Transverse colon (tissue), 4 donors: ENCODE data around the gene DRG2. TPM values are rescaled to one million over a fixed set of nuclear protein-coding genes. Genes with fewer than 3 reads are reported as not detected.

Experiments
- DNase-seq: peaks from one replicate; pipeline ENCODE4 v3.0.0-alpha.2; 2019
- H3K27ac ChIP-seq, 4 donors: fragments of 200-600 bp; sonication (generic); 2 replicates each; pipeline ENCODE4 v1.5.1; 2016 to 2018; ENCODE audit warnings: inconsistent platforms in 4 of 4
- H3K27me3 ChIP-seq: fragments of 200-600 bp; sonication (generic); 2 replicates; pipeline ENCODE4 v1.5.1; 2017; ENCODE audit warnings: inconsistent platforms
- H3K36me3 ChIP-seq, 4 donors: fragments of 200-600 bp; sonication (generic); 2 replicates each; pipeline ENCODE4 v1.5.1; 2017 to 2019; ENCODE audit warnings: inconsistent platforms in 4 of 4
- H3K4me1 ChIP-seq, 4 donors: fragments of 200-600 bp; sonication (generic); 2 replicates each; pipeline ENCODE4 v1.5.1; 2017 to 2020; ENCODE audit warnings: inconsistent platforms in 4 of 4
- H3K4me3 ChIP-seq, 4 donors: fragments of 200-600 bp; sonication (generic); 1 replicate in 1 of 4; 2 replicates in 3 of 4; pipeline versions ENCODE4 v1.5.1 to v1.6.1; 2017 to 2019; ENCODE audit warnings: inconsistent platforms in 4 of 4
- H3K9me3 ChIP-seq, 2 donors: fragments of 200-600 bp; sonication (generic); 2 replicates each; pipeline ENCODE4 v1.5.1; 2017 to 2019; ENCODE audit warnings: inconsistent platforms in 2 of 2
- EP300 ChIP-seq: sonication (generic); formaldehyde crosslinking; IDR thresholded peaks from one replicate; pipeline ENCODE4 v1.6.1; 2017; ENCODE audit warnings: antibody characterized with exemption, low read depth
- POLR2A ChIP-seq: fragments of 450-650 bp; IDR thresholded peaks from one replicate; pipeline ENCODE4 v1.6.1; 2016; ENCODE audit warnings: antibody characterized with exemption, mild to moderate bottlenecking, moderate library complexity
- POLR2AphosphoS5 ChIP-seq, 3 donors: sonication (generic); formaldehyde crosslinking; IDR thresholded peaks; one replicate each; pipeline ENCODE4 v1.6.1; 2016; ENCODE audit warnings: antibody characterized with exemption in 3 of 3
- WGBS, 2 donors: methylation state at CpG; one replicate each; pipeline ENCODE4 v1.1.5; 2018; ENCODE audit warnings: low coverage in 1 of 2; 5-methylcytosine and 5-hydroxymethylcytosine counted together
- in situ Hi-C, 4 donors: fragments of 200-750 bp; cut with MboI; loops; one replicate each; pipeline versions ENCODE4 v1.15.0 to v1.15.1; 2017; ENCODE audit warnings: low sequenced_read_pairs in 3 of 4, low pct_ligation_motif_present in 1 of 4, low pct_unique_long_range_greater_than_20kb in 1 of 4
- intact Hi-C: fragments of 100-400 bp; cut with DNase I; formaldehyde crosslinking; loops from one replicate; pipeline ENCODE4 v1.15.1; 2023; ENCODE audit warnings: low total_unique reads
- total RNA-seq, 4 donors: library from RNA; depleted of rRNA; stranded (reverse); fragments of >200 nt; gene quantifications; one replicate each; pipeline ENCODE4 v1.1.0, GENCODE V29; 2016
- TF ChIP-seq, protein P1 (sequence below), 5 experiments: fragments of 200-600 bp in 3 of 5; fragments of 450-650 bp in 2 of 5; sonication (generic) in 3 of 5; IDR thresholded peaks; 1 replicate in 2 of 5; 2 replicates in 3 of 5; pipeline ENCODE4 v1.5.1; 2016 to 2017; ENCODE audit warnings: antibody characterized with exemption in 5 of 5, inconsistent platforms in 3 of 5, mild to moderate bottlenecking in 2 of 5, moderate library complexity in 1 of 5

The DRG2 gene
- total RNA-seq, 4 donors from 2014 or later = 27.9 to 90.6 (median 33.3) TPM

- 88% methylated on average over 10 of the region's 10 CpGs; no CpG with 5 or more reads in 1 of the 2 donors for WGBS, 2 donors
- no peaks in the 10 kb centered on the region for H3K9me3 ChIP-seq
- no peaks in the 10 kb centered on the region for H3K27me3 ChIP-seq
- H3K27ac ChIP-seq = no peak overlapping the region
- in situ Hi-C loops = no loop called here
- no peaks in the 10 kb centered on the region for H3K4me1 ChIP-seq
- intact Hi-C loops = no loop called here
- peaks cover 0 to 21% (median 6%) of the 10 kb centered on the region in 4 donors for H3K36me3 ChIP-seq
- TF ChIP-seq POLR2A = no peak
- TF ChIP-seq, protein P1, sequence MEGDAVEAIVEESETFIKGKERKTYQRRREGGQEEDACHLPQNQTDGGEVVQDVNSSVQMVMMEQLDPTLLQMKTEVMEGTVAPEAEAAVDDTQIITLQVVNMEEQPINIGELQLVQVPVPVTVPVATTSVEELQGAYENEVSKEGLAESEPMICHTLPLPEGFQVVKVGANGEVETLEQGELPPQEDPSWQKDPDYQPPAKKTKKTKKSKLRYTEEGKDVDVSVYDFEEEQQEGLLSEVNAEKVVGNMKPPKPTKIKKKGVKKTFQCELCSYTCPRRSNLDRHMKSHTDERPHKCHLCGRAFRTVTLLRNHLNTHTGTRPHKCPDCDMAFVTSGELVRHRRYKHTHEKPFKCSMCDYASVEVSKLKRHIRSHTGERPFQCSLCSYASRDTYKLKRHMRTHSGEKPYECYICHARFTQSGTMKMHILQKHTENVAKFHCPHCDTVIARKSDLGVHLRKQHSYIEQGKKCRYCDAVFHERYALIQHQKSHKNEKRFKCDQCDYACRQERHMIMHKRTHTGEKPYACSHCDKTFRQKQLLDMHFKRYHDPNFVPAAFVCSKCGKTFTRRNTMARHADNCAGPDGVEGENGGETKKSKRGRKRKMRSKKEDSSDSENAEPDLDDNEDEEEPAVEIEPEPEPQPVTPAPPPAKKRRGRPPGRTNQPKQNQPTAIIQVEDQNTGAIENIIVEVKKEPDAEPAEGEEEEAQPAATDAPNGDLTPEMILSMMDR (IDR thresholded peaks at IDR 0.05) = no peak
- TF ChIP-seq POLR2AphosphoS5 (IDR thresholded peaks at IDR 0.05) = no peak
- TF ChIP-seq EP300 = no peak
- no peak overlapping the region for H3K4me3 ChIP-seq
- no peak for DNase-seq
These were observed 12.9 kb downstream of the DRG2 start for GRCh38 chr17:18100616-18101015.

GRCh38 chr17:18101828-18102227 lies 14.1 kb downstream of the DRG2 start:
- in situ Hi-C loops (no loop called here), intact Hi-C loops (no loop called here)
- Histone ChIP-seq H3K27me3 (no peaks in the 10 kb centered on the region), H3K27ac (no peak overlapping the region), H3K4me3 (no peak overlapping the region), H3K4me1 (no peaks in the 10 kb centered on the region), H3K36me3 (peaks cover 0 to 14% (median 6%) of the 10 kb centered on the region in 4 donors), H3K9me3 (no peaks in the 10 kb centered on the region)
- no peak for DNase-seq
- 89% methylated on average over 9 of the region's 9 CpGs; no CpG with 5 or more reads in 1 of the 2 donors for WGBS, 2 donors
- TF ChIP-seq EP300 (no peak), POLR2A (no peak), POLR2AphosphoS5 (IDR thresholded peaks at IDR 0.05) (no peak)
- TF ChIP-seq, protein P1 (IDR thresholded peaks at IDR 0.05) = no peak

DNA sequence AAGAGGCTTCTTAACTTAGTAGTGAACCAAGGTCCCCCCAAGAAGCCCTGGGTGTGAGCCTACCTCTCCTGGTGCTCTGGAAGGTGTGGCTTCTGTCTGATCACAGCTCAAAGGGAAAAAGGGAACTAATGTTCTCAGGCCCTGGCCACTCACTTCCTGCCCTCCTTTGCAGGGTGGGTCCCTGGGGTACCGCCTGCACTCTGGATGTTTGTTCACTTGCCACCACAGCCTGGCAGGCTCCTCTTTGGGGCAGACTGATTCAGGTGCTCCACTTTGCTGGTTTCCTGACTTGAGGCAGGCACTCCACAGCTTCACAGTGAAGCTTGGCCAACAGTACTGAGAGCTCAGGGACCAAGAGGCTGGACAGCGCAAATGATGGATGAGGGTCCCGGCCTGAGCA lies 14.9 kb downstream of the DRG2 start:
- WGBS, 2 donors = 84% methylated on average over 3 of the region's 3 CpGs; no CpG with 5 or more reads in 1 of the 2 donors
- Histone ChIP-seq H3K4me3 (no peak overlapping the region), H3K27ac (no peak overlapping the region), H3K36me3 (peaks cover 0 to 12% (median 4%) of the 10 kb centered on the region in 4 donors), H3K4me1 (no peaks in the 10 kb centered on the region), H3K9me3 (no peaks in the 10 kb centered on the region), H3K27me3 (no peaks in the 10 kb centered on the region)
- in situ Hi-C loops (no loop called here), intact Hi-C loops (no loop called here)
- TF ChIP-seq, protein P1 (IDR thresholded peaks at IDR 0.05) = no peak
- no peak for TF ChIP-seq EP300
- no peak for TF ChIP-seq POLR2A
- TF ChIP-seq POLR2AphosphoS5 (IDR thresholded peaks at IDR 0.05) = no peak
- DNase-seq = no peak

DNA sequence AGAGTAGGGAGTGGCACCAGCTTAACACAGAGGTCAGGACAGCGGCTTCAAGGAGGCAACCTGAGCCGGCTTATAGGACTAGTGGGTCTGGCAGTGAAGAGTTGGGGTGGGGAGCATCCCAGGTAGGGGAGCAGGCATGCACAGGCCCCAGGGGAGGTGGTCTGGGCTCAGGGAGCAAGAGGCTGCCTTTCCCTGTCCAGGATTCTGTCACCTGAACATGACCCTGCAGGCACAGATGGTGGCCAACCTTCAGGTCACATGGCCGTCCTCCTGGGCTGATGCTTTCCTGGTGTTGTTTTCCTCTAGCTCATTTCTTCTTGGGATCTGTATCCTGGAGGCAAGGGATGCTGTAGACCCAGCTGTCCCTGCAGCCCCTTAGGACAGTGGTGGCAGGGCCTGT lies 17.3 kb downstream of the DRG2 start:
- DNase-seq = no peak
- H3K27me3 ChIP-seq = no peaks in the 10 kb centered on the region
- in situ Hi-C loops (no loop called here), intact Hi-C loops (no loop called here)
- H3K4me3 ChIP-seq = no peak overlapping the region
- no peaks in the 10 kb centered on the region for H3K9me3 ChIP-seq
- 96% methylated on average over 3 of the region's 3 CpGs; no CpG with 5 or more reads in 1 of the 2 donors for WGBS, 2 donors
- H3K4me1 ChIP-seq = no peaks in the 10 kb centered on the region
- no peak overlapping the region for H3K27ac ChIP-seq
- no peak for TF ChIP-seq POLR2AphosphoS5 (IDR thresholded peaks at IDR 0.05)
- TF ChIP-seq EP300 = no peak
- no peaks in the 10 kb centered on the region for H3K36me3 ChIP-seq

DNA sequence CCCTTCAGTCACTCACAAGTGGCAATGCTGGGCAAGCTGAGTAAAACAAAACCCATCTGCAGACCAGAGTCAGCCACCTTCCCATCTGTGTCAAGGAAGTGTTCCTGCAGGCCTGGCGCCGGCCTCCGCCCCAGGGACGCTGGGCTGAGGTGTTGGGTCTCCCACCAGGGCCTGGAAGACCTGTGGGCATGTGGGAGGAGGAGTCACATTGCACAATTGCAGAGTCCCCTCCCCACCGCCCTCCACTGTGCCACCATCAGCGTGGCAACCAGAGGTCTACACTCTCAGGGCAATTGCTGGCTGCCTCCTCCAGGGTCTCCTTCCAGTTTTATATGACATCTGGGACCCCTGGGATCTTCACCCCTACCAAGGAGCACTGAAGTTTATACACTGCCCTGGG lies 17.8 kb downstream of the DRG2 start:
- 79 to 80% methylated on average over 2 to 6 of the region's 6 CpGs for WGBS, 2 donors
- Histone ChIP-seq H3K9me3 (no peaks in the 10 kb centered on the region), H3K27ac (no peak overlapping the region), H3K27me3 (no peaks in the 10 kb centered on the region), H3K4me1 (no peaks in the 10 kb centered on the region), H3K4me3 (no peak overlapping the region), H3K36me3 (no peaks in the 10 kb centered on the region)
- intact Hi-C loops = no loop called here
- TF ChIP-seq POLR2A (no peak), EP300 (no peak), POLR2AphosphoS5 (IDR thresholded peaks at IDR 0.05) (no peak)
- TF ChIP-seq, protein P1 (IDR thresholded peaks at IDR 0.05) = no peak
- no peak for DNase-seq
- in situ Hi-C loops = no loop called here
